Ascending aorta (tissue), 2 donors: Measurements from ENCODE around the gene GRIA3. TPM values are rescaled to one million over a fixed set of nuclear protein-coding genes. Genes with fewer than 3 reads are reported as not detected.

Experiments used
- DNase-seq, 2 donors: peaks; one replicate each; pipeline ENCODE4 v3.0.0-alpha.2; 2019; ENCODE audit warnings: low spot score in 2 of 2
- H3K27ac ChIP-seq, 2 donors: fragments of 200-600 bp; sonication (generic); one replicate each; pipeline ENCODE4 v1.5.1; 2016 to 2017; ENCODE audit warnings: mild to moderate bottlenecking in 1 of 2
- H3K27me3 ChIP-seq: fragments of 200-600 bp; sonication (generic); one replicate; pipeline ENCODE4 v1.5.1; 2017
- H3K36me3 ChIP-seq, 2 donors: fragments of 200-600 bp; sonication (generic); one replicate each; pipeline ENCODE4 v1.5.1; 2016
- H3K4me1 ChIP-seq, 2 donors: fragments of 200-600 bp; sonication (generic); one replicate each; pipeline ENCODE4 v1.5.1; 2016 to 2017; ENCODE audit warnings: mild to moderate bottlenecking in 1 of 2
- H3K4me3 ChIP-seq, 2 donors: fragments of 200-600 bp; sonication (generic); one replicate each; pipeline ENCODE4 v1.5.1; 2016 to 2017; ENCODE audit warnings: mild to moderate bottlenecking in 1 of 2
- H3K9me3 ChIP-seq, 2 donors: fragments of 200-600 bp; sonication (generic); one replicate each; pipeline ENCODE4 v1.5.1; 2016
- CTCF ChIP-seq, 3 experiments: fragments of 200-600 bp in 2 of 3; fragments of 450-650 bp in 1 of 3; sonication (generic) in 2 of 3; IDR thresholded peaks; one replicate each; pipeline ENCODE4 v1.5.1; 2016 to 2019; ENCODE audit warnings: antibody characterized with exemption in 3 of 3, mild to moderate bottlenecking in 1 of 3, moderate library complexity in 1 of 3
- intact Hi-C: fragments of 100-400 bp; cut with DNase I; formaldehyde crosslinking; loops from one replicate; pipeline ENCODE4 v1.15.1; 2023
- total RNA-seq: library from RNA; depleted of rRNA; stranded (reverse); fragments of >200 nt; gene quantifications from one replicate; pipeline ENCODE4 v1.1.0, GENCODE V29; 2016

Gene GRIA3
- total RNA-seq, 1 donor from 2014 or later = 2.8 TPM

DNA sequence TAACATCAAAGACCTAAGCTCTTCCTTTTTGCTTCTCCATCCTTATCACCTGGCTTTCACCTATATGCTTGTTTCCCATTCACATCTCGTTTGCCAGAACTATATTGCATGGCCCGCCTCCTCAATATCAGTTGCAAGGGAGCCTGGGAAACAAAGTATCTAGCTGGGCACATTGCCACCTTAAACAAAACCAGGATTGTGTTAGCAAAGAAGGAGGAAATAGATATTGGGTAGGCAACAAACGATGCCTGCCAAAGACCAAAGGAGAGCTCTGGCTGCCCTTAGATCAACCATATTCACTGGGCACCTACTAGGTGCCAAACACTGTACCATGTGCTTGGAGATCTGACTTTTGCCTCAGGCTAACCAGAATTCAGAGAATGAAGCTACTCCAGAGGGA lies 107.5 kb downstream of the GRIA3 start:
- H3K4me3 ChIP-seq = no peak overlapping the region
- no peaks in the 10 kb centered on the region for H3K9me3 ChIP-seq
- H3K4me1 ChIP-seq = no peaks in the 10 kb centered on the region
- intact Hi-C loops = no loop called here
- no peaks in the 10 kb centered on the region for H3K27me3 ChIP-seq
- no peak for TF ChIP-seq CTCF (IDR thresholded peaks at IDR 0.05)
- no peak overlapping the region for H3K27ac ChIP-seq
- H3K36me3 ChIP-seq = no peaks in the 10 kb centered on the region
- no peak for DNase-seq

DNA sequence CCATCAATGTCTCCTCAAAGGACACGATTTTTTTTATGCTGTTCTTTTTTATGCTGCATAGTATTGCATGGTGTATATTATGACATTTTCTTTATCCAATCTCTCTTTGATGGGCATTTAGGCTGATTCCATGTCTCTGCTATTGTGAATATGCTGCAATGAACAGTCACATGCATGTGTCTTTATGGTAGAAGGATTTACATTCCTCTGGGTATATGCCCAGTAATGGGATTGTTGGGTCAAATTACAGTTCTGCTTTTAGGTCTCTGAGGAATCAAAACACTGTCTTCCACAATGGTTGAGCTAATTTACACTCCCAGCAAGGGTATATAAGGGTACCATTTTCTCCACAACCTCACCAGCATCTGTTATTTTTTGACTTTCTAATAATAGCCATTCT lies 113.9 kb downstream of the GRIA3 start:
- no peak overlapping the region for H3K27ac ChIP-seq
- H3K9me3 ChIP-seq = no peaks in the 10 kb centered on the region
- intact Hi-C loops = no loop called here
- H3K36me3 ChIP-seq = no peaks in the 10 kb centered on the region
- H3K4me1 ChIP-seq = no peaks in the 10 kb centered on the region
- no peak for DNase-seq
- no peak for TF ChIP-seq CTCF (IDR thresholded peaks at IDR 0.05)
- no peak overlapping the region for H3K4me3 ChIP-seq
- H3K27me3 ChIP-seq = no peaks in the 10 kb centered on the region

DNA sequence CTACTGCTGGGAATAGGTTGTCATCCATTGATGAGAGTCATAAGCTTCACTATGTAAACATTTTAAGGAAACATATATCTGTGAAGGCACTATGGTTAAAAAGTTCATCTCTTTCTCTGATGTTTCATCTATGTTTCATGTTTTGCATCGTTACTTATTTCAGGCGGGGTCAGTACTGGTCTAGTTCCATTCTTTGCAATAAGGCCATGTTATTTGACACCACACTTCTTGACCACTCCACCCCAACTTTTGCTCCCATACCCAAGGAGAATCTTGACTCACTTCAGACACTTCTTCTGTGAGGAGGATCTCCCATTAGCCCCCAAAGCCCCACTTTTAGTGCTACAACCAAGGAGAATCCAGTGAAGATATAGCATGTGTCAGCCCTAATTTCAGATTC lies 119.4 kb downstream of the GRIA3 start:
- DNase-seq = no peak
- TF ChIP-seq CTCF (IDR thresholded peaks at IDR 0.05) = no peak
- H3K36me3 ChIP-seq = no peaks in the 10 kb centered on the region
- no peak overlapping the region for H3K27ac ChIP-seq
- H3K4me3 ChIP-seq = no peak overlapping the region
- no peaks in the 10 kb centered on the region for H3K4me1 ChIP-seq
- no peaks in the 10 kb centered on the region for H3K27me3 ChIP-seq
- H3K9me3 ChIP-seq = no peaks in the 10 kb centered on the region
- intact Hi-C loops = loop anchor here (10.0 kb wide), 1 partner anchor 71 kb away; no protein-coding TSS in a partner anchor

- Histone ChIP-seq H3K36me3 (no peaks in the 10 kb centered on the region), H3K27me3 (no peaks in the 10 kb centered on the region), H3K27ac (no peak overlapping the region), H3K4me3 (no peak overlapping the region), H3K9me3 (no peaks in the 10 kb centered on the region), H3K4me1 (no peaks in the 10 kb centered on the region)
- no peak for DNase-seq
- TF ChIP-seq CTCF (IDR thresholded peaks at IDR 0.05) = no peak
- intact Hi-C loops = loop anchor here (10.0 kb wide), 1 partner anchor 66 kb away; no protein-coding TSS in a partner anchor
Measured at GRCh38 chrX:123308658-123309057, 124.6 kb downstream of the GRIA3 start.

DNA sequence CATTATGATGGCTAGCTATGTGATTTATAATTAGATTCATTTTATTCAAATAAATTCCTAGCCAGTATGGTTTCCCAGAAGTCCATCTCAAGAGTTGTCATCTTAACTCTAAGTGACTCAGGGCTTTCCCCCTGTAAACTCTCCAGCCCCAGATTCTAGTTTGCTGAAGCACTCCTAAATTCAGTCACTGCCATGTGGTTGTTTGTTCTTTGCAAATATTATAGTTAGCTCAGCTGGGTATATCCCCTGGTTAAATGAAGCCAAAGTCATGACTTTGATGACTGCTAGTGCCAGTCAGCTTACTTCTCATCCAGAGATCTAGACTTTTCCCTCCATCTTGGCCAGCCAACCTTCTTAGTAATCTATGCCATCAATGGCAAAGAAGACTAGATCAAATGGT lies 126.0 kb downstream of the GRIA3 start:
- H3K9me3 ChIP-seq = no peaks in the 10 kb centered on the region
- no peak overlapping the region for H3K4me3 ChIP-seq
- no peak for DNase-seq
- TF ChIP-seq CTCF (IDR thresholded peaks at IDR 0.05) = no peak
- intact Hi-C loops = no loop called here
- no peaks in the 10 kb centered on the region for H3K36me3 ChIP-seq
- no peaks in the 10 kb centered on the region for H3K4me1 ChIP-seq
- no peaks in the 10 kb centered on the region for H3K27me3 ChIP-seq
- no peak overlapping the region for H3K27ac ChIP-seq

GRCh38 chrX:123311486-123311885 lies 127.4 kb downstream of the GRIA3 start:
- intact Hi-C loops = no loop called here

More at GRCh38 chrX:123311486-123311885, 127.4 kb downstream of the GRIA3 start:
- no peak for TF ChIP-seq CTCF (IDR thresholded peaks at IDR 0.05)
- Histone ChIP-seq H3K4me1 (no peaks in the 10 kb centered on the region), H3K4me3 (no peak overlapping the region), H3K27me3 (no peaks in the 10 kb centered on the region), H3K36me3 (no peaks in the 10 kb centered on the region), H3K9me3 (no peaks in the 10 kb centered on the region), H3K27ac (no peak overlapping the region)
- no peak for DNase-seq
